NCI-H345 treated with DMSO at 0.1 percent for 48 hours (cell line): ENCODE data around the gene VPS41.

Source experiments
- DNase-seq: peaks from one replicate; lab custom pipeline; 2025; ENCODE audit not compliant: unreplicated experiment; lab: John Stamatoyannopoulos, UW

VPS41 gene

GRCh38 chr7:38675494-38676106, 233.4 kb downstream of the VPS41 start:
- peak; percentile 65 for DNase-seq

- DNase-seq: no peak
Measured at GRCh38 chr7:38674513-38674912, 234.5 kb downstream of the VPS41 start.

DNA sequence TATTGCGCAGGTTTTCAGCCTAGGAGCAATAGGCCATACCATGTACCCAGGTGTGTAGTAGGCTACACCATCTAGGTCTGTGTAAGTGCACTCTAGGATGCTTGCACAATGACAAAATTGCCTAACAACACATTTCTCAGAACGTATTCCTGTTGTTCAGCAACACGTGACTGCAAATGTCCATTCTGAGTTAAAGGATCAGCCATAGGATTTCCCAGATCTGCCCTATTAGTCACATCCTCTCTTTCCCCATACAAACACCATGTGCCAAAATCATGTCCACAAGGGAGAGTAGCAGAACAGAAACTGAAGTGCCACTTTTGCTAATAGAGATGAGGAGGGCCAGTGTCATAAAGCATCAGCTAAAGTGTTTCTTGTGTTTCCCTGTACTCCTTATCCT, 235.2 kb downstream of the VPS41 start:
- no peak for DNase-seq
